ENCODE results near the gene REG1B.

DNA sequence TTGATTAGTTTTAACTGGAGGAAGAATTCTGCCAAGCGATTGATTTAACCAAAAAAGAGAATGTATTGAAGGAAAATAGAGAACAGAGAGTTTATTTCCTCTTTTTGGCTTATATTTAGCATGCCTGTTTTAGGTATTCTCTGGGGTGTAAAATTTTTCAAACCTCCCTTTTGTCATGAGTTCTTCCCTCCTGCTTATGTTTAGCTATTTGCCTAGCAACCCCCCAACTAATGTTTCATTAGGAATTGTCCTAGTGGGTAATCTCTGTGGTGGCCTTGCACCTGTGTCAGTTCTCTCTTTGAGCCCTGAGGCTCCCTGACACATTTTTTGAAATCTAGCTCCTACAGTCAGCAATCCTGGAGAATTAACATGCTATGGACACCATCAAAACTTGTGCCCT, 12.5 kb upstream of the REG1B start:
- TF ChIP-seq POLR2AphosphoS5 (IDR thresholded peaks at IDR 0.05; ENCODE audit: low read depth, low read length) (no peak), SIN3A (IDR thresholded peaks at IDR 0.05; ENCODE audit: borderline replicate concordance, insufficient read depth, low read length) (no peak), REST (IDR thresholded peaks at IDR 0.05; ENCODE audit: insufficient read depth in 1 of 2, low read depth in 2 of 2, low read length in 2 of 2) (no peak), TAF1 (IDR thresholded peaks at IDR 0.05; ENCODE audit: borderline replicate concordance, insufficient read depth, low read length) (no peak), FOXP2 (optimal IDR thresholded peaks at IDR 0.05; ENCODE audit: borderline replicate concordance, extremely low read depth, extremely low read length, insufficient read depth) (no peak)

All from PFSK-1 (cell line).